Mucosa of stomach (tissue), 1 donor: ENCODE results near the gene IL18BP.

Experiments
- H3K27me3 ChIP-seq: one replicate; pipeline ENCODE4 v1.7.0; 2013; ENCODE audit warnings: mild to moderate bottlenecking, low read length; ENCODE audit not compliant: control insufficient read depth, insufficient read depth
- H3K36me3 ChIP-seq: one replicate; pipeline ENCODE4 v1.7.0; 2013; ENCODE audit warnings: low read length; ENCODE audit not compliant: control insufficient read depth, insufficient read depth
- H3K4me1 ChIP-seq: one replicate; pipeline ENCODE4 v1.7.0; 2013; ENCODE audit warnings: mild to moderate bottlenecking, low read length; ENCODE audit not compliant: control insufficient read depth, insufficient read depth
- H3K4me3 ChIP-seq: one replicate; pipeline ENCODE4 v1.7.0; 2013; ENCODE audit warnings: low read length
- H3K9ac ChIP-seq: one replicate; pipeline ENCODE4 v1.7.0; 2013; ENCODE audit warnings: mild to moderate bottlenecking, low read length, moderate library complexity
- H3K9me3 ChIP-seq: one replicate; pipeline ENCODE4 v1.7.0; 2013; ENCODE audit warnings: mild to moderate bottlenecking, low read length, moderate library complexity; ENCODE audit not compliant: control insufficient read depth
- donor health status: Pancreatic carcinoma.

The IL18BP gene

GRCh38 chr11:72007089-72007476, 8.4 kb downstream of the IL18BP start:
- Histone ChIP-seq H3K9me3 (no peaks in the 10 kb centered on the region), H3K4me1 (no peaks in the 10 kb centered on the region), H3K4me3 (no peak overlapping the region), H3K36me3 (peaks cover 63% of the 10 kb centered on the region), H3K27me3 (no peaks in the 10 kb centered on the region), H3K9ac (no peak overlapping the region)

- H3K9ac ChIP-seq = no peak overlapping the region
- no peak overlapping the region for H3K4me3 ChIP-seq
- H3K36me3 ChIP-seq = peaks cover 67% of the 10 kb centered on the region
- peaks cover 5% of the 10 kb centered on the region for H3K4me1 ChIP-seq
- no peaks in the 10 kb centered on the region for H3K9me3 ChIP-seq
- H3K27me3 ChIP-seq = no peaks in the 10 kb centered on the region
These were observed 8.9 kb downstream of the IL18BP start for GRCh38 chr11:72007587-72007986.

- no peak overlapping the region for H3K4me3 ChIP-seq
- H3K9ac ChIP-seq = no peak overlapping the region
- H3K27me3 ChIP-seq = no peaks in the 10 kb centered on the region
- H3K9me3 ChIP-seq = no peaks in the 10 kb centered on the region
- peaks cover 16% of the 10 kb centered on the region for H3K4me1 ChIP-seq
- H3K36me3 ChIP-seq = peaks cover 74% of the 10 kb centered on the region
These were observed 10.0 kb downstream of the IL18BP start for GRCh38 chr11:72008728-72009127.

- H3K36me3 ChIP-seq = peaks cover 74% of the 10 kb centered on the region
- H3K4me3 ChIP-seq = no peak overlapping the region
- peaks cover 20% of the 10 kb centered on the region for H3K4me1 ChIP-seq
- no peaks in the 10 kb centered on the region for H3K27me3 ChIP-seq
- no peaks in the 10 kb centered on the region for H3K9me3 ChIP-seq
- H3K9ac ChIP-seq = no peak overlapping the region
These were observed 10.4 kb downstream of the IL18BP start for GRCh38 chr11:72009156-72009555.

- Histone ChIP-seq H3K9ac (no peak overlapping the region), H3K27me3 (no peaks in the 10 kb centered on the region), H3K36me3 (peaks cover 73% of the 10 kb centered on the region), H3K4me1 (peaks cover 25% of the 10 kb centered on the region), H3K4me3 (no peak overlapping the region), H3K9me3 (no peaks in the 10 kb centered on the region)
These were observed 12.0 kb downstream of the IL18BP start for GRCh38 chr11:72010529-72011233.

GRCh38 chr11:72012091-72012630, 13.5 kb downstream of the IL18BP start:
- H3K9me3 ChIP-seq = no peaks in the 10 kb centered on the region
- peaks cover 70% of the 10 kb centered on the region for H3K36me3 ChIP-seq
- H3K4me1 ChIP-seq = peaks cover 25% of the 10 kb centered on the region
- no peak overlapping the region for H3K9ac ChIP-seq
- H3K4me3 ChIP-seq = no peak overlapping the region
- no peaks in the 10 kb centered on the region for H3K27me3 ChIP-seq

- H3K4me1 ChIP-seq = peaks cover 25% of the 10 kb centered on the region
- H3K4me3 ChIP-seq = no peak overlapping the region
- H3K9ac ChIP-seq = no peak overlapping the region
- peaks cover 71% of the 10 kb centered on the region for H3K36me3 ChIP-seq
- no peaks in the 10 kb centered on the region for H3K9me3 ChIP-seq
- H3K27me3 ChIP-seq = no peaks in the 10 kb centered on the region
These were observed 14.4 kb downstream of the IL18BP start for GRCh38 chr11:72012897-72013721.

- Histone ChIP-seq H3K4me1 (peaks cover 25% of the 10 kb centered on the region), H3K9ac (no peak overlapping the region), H3K27me3 (no peaks in the 10 kb centered on the region), H3K4me3 (no peak overlapping the region), H3K36me3 (peaks cover 72% of the 10 kb centered on the region), H3K9me3 (no peaks in the 10 kb centered on the region)
These were observed 15.3 kb downstream of the IL18BP start for GRCh38 chr11:72013765-72014711.

GRCh38 chr11:72014761-72015320, 16.1 kb downstream of the IL18BP start:
- peaks cover 79% of the 10 kb centered on the region for H3K36me3 ChIP-seq
- H3K4me1 ChIP-seq = peaks cover 25% of the 10 kb centered on the region
- no peaks in the 10 kb centered on the region for H3K27me3 ChIP-seq
- H3K9ac ChIP-seq = no peak overlapping the region
- no peaks in the 10 kb centered on the region for H3K9me3 ChIP-seq
- H3K4me3 ChIP-seq = no peak overlapping the region

- Histone ChIP-seq H3K4me1 (peaks cover 25% of the 10 kb centered on the region), H3K36me3 (peaks cover 76% of the 10 kb centered on the region), H3K4me3 (no peak overlapping the region), H3K9me3 (no peaks in the 10 kb centered on the region), H3K9ac (no peak overlapping the region), H3K27me3 (no peaks in the 10 kb centered on the region)
These were observed 16.9 kb downstream of the IL18BP start for GRCh38 chr11:72015511-72016061.

GRCh38 chr11:72018171-72018570, 19.5 kb downstream of the IL18BP start:
- Histone ChIP-seq H3K9me3 (no peaks in the 10 kb centered on the region), H3K36me3 (peaks cover 65% of the 10 kb centered on the region), H3K27me3 (no peaks in the 10 kb centered on the region), H3K4me3 (no peak overlapping the region), H3K9ac (no peak overlapping the region), H3K4me1 (peaks cover 14% of the 10 kb centered on the region)
